Middle frontal gyrus (tissue), 1 donor: ENCODE data around the gene UPB1.

ENCODE experiments used
- DNase-seq: peaks from one replicate; pipeline ENCODE4 v3.0.0-alpha.2; 2015; ENCODE audit warnings: low spot score; ENCODE audit errors: extremely low spot score

UPB1 gene

GRCh38 chr22:24503843-24504338 is 8.8 kb downstream of the UPB1 start:
- DNase-seq = no peak

DNA sequence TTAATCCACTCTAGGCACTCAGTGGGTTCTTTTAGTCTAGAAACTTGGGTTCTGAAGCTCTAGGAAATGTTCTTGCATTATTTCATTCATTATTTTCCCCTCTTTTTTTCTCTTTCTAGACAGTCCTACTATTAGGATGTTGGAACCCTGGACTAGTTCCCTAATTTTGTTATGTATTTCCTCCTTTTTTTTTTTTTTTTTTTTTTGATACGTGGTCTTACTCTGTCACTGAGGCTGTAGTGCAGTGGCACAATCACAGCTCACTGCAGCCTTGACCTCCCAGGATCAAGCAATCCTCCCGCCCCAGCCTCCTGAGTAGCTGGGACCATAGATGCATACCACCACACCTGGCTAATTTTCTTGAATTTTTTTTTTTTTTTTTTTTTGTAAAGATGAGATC is 9.4 kb downstream of the UPB1 start:
- no peak for DNase-seq

GRCh38 chr22:24504956-24505736 is 10.0 kb downstream of the UPB1 start:
- no peak for DNase-seq

DNA sequence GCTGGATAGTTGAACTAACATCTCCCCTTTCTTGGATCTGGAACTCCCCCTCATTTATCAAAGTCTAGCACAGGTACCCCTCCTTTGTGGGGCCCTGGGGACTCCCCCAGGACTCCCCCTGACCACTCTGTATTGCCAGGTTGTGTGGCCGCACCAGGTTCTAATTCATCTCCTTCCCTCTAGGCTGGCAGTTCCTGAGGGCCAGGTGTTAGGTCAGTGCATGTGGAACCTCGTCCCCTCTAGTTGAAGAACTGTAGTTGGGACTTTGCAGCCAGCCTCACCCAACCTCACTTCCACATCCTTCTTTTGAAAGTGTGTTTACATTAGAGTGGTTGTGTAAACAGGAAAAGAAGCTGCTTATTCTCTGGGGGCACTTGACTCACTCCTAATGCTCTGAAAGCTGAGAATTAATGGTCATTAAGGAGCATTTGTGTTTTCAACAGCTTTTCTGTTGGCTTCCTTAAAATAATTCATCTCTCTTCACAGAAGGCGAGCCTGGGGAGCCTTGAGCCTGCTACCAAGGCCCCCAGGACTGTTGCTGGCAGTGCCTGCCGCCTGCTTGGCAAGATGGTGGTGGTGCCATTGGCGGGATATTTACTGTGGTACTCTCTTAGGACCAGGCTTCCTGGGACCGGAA is 11.8 kb downstream of the UPB1 start:
- DNase-seq = no peak

GRCh38 chr22:24507716-24508115 is 12.6 kb downstream of the UPB1 start:
- no peak for DNase-seq

DNA sequence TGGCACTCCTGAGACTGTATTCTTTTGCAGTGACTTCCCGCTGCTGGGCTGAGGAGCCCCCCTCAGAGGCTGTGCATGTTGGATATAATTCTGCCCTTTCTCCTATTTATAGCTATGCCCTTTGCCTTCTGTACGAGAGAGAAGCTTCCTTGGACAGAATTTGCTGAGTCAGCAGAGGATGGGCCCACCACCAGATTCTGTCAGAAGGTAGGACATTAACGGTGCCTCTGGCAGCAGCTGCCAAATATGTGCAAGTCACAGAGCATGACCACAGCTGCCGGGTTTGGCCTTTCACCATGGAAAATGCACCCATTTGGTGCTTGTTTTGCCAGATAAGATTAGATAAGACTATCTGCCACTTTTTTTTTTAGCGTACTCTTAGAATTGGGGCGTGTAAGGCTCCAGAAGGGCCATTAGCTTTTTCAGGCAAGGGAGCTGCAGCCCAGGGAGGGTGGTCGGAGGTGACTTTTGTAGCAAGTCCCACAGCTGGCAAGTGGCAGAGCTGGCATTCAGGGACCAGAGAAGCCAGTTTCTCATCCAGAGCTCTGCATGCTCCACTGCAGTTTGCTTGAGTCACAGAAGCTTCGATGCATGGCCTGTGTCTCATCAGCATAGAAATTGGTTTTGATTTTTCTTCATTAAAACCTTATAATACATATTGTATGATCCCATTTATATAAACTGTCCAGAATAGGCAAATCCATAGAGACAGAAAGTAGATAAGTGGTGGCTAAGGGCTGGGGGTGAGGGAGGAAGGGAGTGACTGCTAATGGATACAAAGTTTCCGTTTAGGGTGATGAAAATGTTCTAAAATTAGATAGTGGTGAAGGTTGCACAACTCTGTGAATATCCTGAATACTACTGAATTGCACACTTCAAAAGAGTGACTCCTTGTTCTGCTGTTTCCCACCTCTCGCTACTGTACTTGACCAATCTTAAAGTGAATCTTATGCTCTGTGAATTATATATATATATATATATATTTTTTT is 15.8 kb downstream of the UPB1 start:
- no peak for DNase-seq

DNA sequence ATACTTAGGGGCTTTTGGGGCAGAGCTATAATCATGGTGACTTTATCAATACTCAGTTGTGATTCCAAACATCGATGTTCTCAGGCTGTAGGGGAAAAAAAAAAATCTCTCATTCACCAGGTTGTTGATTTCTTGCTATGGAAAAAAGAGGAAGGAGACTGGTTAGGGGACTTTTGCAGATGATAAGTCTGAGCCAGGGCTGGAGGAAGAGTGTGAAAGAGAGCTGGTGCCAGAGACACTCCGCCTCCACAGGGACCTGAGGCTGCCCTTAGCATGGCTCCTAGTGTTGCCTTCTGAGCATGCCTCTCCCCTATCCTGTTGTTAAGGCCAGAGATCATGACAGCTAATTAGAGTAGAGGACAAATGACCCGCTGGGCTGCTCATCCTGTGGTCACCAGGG is 16.9 kb downstream of the UPB1 start:
- no peak for DNase-seq

- no peak for DNase-seq
These were observed 18.5 kb downstream of the UPB1 start for GRCh38 chr22:24513378-24514240.

DNA sequence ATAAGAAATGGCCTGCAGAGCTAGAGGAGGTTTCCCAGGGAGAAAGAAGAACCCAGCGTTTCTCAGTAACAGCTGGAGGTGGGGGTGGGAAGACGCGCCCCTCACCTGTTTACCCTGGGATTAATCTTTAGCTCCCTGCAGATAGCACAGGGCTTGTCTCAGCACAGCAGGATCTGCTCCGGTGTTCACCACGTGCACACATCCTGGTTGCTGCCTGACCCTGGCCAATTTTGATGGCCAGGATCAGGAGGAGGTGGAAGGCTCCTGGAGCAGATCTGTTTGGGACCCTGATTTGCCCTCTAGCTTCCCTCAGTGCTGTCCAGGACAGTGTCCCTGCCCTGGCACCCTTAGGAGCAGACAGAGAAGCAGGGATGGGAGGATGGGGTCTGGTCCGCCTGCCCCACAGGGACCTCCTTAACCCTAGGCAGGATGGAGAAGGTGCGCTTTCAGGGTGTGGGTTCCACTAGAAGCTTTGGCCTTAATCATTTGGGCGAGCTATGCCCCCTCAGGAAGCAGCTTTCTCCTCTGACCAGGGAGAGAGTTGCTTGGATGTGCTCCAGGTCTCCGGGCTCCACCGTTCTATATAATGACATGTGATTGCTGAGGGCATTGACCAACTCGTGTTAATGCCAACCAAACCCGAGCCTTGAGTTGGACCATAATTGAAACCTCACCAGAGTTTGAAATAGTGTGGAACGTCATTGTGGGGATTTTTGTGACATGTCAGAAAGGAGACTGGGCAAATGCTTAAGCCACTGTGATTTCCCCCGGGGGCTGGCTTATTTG is 19.3 kb downstream of the UPB1 start:
- DNase-seq = no peak

- no peak for DNase-seq
These were observed 19.9 kb downstream of the UPB1 start for GRCh38 chr22:24515027-24515338.

DNA sequence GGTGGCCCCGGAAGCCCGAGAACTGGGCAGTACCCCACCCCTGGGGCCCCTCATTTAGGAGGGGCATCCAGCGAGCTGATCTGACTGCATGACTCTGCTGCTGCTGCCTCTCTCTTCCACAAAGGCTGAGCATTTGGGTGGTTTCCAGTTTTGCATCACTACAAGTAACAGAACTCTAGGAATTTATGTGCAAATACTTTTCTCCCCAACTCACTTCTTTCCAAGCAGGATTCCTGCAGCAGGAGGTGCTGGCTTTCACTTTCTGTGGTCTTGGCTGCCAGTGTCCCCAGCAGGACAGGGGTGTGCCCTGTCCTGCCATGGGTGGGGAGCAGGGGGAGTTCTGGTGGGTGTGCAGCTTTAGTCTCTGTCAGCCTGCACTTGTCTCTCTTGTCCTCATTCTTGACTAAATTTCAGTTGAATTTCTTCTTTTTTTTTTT is 21.2 kb downstream of the UPB1 start:
- DNase-seq = no peak

GRCh38 chr22:24517446-24517845 is 22.3 kb downstream of the UPB1 start:
- DNase-seq = no peak

DNA sequence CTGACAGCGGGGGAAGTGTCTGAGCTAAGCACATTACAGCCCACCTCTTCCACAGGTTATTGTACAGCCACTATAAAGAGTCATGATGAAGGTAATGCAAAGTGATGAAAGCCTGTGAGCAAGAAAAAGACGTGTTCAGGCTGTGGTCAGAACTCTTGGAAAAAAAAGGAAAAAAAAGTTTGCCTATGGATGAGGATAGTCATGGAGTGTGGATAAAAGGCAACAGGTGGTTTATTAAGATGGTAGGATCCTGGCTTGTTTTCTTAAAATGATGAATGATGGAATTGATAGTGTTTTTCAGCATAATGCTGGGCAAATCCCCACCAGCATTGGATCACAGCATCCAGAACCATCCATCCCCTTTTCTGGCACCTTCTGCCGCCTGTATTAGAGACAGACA is 23.1 kb downstream of the UPB1 start:
- no peak for DNase-seq

DNA sequence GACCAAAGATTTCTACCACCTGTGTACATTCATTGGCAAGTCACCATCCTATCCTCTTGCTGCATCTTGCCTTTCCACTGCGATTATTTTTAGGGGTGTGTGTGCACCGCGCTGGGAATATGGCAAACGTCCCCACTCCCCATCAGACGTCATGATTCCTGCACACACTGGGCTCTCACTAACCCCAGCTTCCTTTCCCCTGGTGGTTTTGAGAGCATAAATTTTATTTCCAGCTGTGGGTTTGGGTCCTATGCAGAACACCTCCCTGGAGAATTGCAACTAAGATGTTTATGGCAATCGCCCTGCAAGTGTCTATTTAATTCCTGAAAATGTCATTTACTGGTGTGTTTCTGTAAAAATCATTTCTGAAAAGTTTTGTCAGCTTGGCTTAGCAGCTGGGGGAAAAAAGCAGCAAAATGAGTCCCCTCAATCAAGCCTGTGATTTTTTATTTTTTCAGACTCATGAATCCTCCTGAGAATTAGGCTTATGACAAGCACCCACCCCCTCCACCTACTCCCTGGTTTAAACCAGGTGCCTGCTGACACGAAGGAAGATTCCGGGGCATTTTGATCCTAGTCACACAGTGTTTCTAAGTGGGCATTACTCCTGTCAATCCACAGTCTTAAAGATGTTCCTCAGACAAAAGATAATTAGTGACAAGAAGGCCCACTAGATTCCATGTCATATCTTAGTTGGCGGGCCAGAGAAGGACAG is 23.8 kb downstream of the UPB1 start:
- no peak for DNase-seq

GRCh38 chr22:24519496-24519895 is 24.4 kb downstream of the UPB1 start:
- no peak for DNase-seq

- DNase-seq = no peak
These were observed 26.7 kb downstream of the UPB1 start for GRCh38 chr22:24521791-24522245.

DNA sequence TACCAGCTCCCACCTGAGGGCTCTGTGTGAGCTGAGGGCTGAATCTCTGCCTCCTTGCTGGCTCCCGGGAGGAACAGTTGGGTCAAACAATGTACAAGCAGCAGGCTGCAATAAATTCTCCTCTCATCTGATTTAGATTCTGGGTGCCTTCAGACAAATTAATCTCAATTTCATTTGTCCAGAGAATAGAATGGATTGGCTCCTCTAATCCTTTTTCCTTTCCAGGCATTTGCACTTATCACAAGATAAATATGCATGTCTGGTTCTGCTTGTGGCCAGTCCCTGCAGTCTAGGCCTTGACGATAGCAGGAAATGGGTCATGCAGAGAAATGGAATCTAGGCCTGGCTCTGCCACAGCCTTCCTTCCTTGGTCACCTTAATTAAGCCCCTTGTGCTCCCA is 28.7 kb downstream of the UPB1 start:
- DNase-seq = no peak

DNA sequence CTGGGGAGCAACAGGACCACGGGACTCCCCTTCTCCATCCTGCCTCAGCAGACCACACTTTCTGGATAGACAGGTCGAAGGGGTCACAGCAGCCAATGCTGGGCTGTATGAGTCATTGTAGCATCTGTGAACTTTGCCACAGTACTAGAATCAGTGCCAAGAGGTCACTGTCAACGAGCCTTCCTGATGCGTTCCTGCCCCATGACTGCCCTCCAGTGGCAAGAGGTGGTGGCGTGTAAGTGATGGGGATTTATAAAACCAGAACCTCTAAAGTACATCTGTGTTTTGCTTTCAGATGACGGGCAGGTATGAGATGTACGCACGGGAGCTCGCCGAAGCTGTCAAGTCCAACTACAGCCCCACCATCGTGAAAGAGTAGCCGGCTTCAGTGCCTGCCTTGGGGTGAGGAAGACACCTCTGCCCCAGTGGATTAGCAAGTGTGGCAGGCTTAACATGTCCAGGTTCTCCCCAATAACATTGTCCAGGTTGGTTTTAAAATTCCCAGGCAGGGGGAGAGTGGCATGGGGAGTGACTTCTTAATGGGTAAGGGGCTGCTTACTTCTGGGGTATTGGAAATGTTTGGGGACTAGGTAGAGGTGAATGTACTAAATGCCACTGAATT is 30.4 kb downstream of the UPB1 start:
- DNase-seq = no peak

GRCh38 chr22:24526191-24526590 is 31.1 kb downstream of the UPB1 start:
- DNase-seq = no peak
